K562 (cell line): ENCODE measurements around the gene CSE1L. TPM values are rescaled to one million over a fixed set of nuclear protein-coding genes. Genes with fewer than 3 reads are reported as not detected.

Experiments
- ATAC-seq: fragments of 200-7000 bp; cut with Tn5 transposase; 3 replicates; pipeline ENCODE4 v1.9.1; 2020; ENCODE audit warnings: moderate library complexity
- BruUV-seq: library from RNA; stranded (reverse); fragments of 400-500 nt; replicated peaks from 2 replicates; lab custom pipeline; 2021; lab: Mats Ljungman, UMichigan
- CTCF ChIA-PET: fragments of 300-600 bp; formaldehyde crosslinking; extraction: SDS; loops from one replicate; lab custom pipeline; 2021; ENCODE audit warnings: low intra/inter-chr PET ratio; lab: Yijun Ruan, JAX
- POLR2A ChIA-PET: fragments of 300-600, 350-650 bp; sonication (Branson Sonifier 250); formaldehyde crosslinking; extraction: SDS; loops from one replicate; lab custom pipeline; 2021; ENCODE audit warnings: antibody characterized with exemption, inconsistent platforms; lab: Yijun Ruan, JAX
- DNase-seq, 4 experiments: peaks; one replicate each; pipeline versions ENCODE4 v3.0.0 to v3.0.0-alpha.2; 2011 to 2018; ENCODE audit warnings: low spot score in 3 of 4, mixed read lengths in 3 of 4; ENCODE audit errors: extremely low read depth in 1 of 4
- FAIRE-seq: peaks from 2 replicates; lab custom pipeline; 2011; peaks lifted over from hg19 to GRCh38; lab: Jason Lieb, UNC
- H2AFZ ChIP-seq: 2 replicates; pipeline ENCODE4 v1.6.0; 2011; ENCODE audit warnings: low read depth, low read length, control low read depth, inconsistent platforms
- H3K27ac ChIP-seq: fragments of 200-600 bp; 3 replicates; pipeline ENCODE4 v1.8.0; 2011; ENCODE audit warnings: low read depth, mild to moderate bottlenecking, control low read depth, inconsistent platforms, low read length, moderate library complexity, mixed read lengths; ENCODE audit errors: extremely low read depth
- H3K27me3 ChIP-seq, 2 experiments: fragments of 300-600 bp in 1 of 2; 2 replicates in 1 of 2; 3 replicates in 1 of 2; pipeline versions ENCODE4 v1.6.0 to v1.8.0; 2011; ENCODE audit warnings: inconsistent platforms in 2 of 2, low read length in 2 of 2, mild to moderate bottlenecking in 1 of 2, mixed read lengths in 1 of 2, moderate library complexity in 1 of 2; ENCODE audit not compliant: control insufficient read depth in 2 of 2, insufficient read depth in 2 of 2
- H3K36me3 ChIP-seq: fragments of 300-600 bp; 3 replicates; pipeline ENCODE4 v1.8.0; 2011; ENCODE audit warnings: mild to moderate bottlenecking, low read length, inconsistent platforms; ENCODE audit not compliant: control insufficient read depth, insufficient read depth
- H3K4me1 ChIP-seq, 2 experiments: fragments of 200-600 bp in 1 of 2; replicated peaks in 1 of 2; 2 replicates in 1 of 2; 3 replicates in 1 of 2; pipeline versions ENCODE4 v1.5.1 to v1.8.0; 2011; ENCODE audit warnings: inconsistent platforms in 2 of 2, low read length in 2 of 2, mild to moderate bottlenecking in 1 of 2, mixed read lengths in 1 of 2, moderate library complexity in 1 of 2; ENCODE audit not compliant: control insufficient read depth in 2 of 2, insufficient read depth in 2 of 2
- H3K4me2 ChIP-seq: 2 replicates; pipeline ENCODE4 v1.6.1; 2011; ENCODE audit warnings: low read length, control low read depth, inconsistent platforms, mixed read lengths; ENCODE audit not compliant: insufficient read depth
- H3K4me3 ChIP-seq: fragments of 200-600 bp; sonication (generic), shearing (Covaris generic); 2 replicates; pipeline ENCODE4 v1.5.1; 2016; ENCODE audit warnings: control low read depth, inconsistent platforms
- H3K79me2 ChIP-seq: fragments of 200-600 bp; 3 replicates; pipeline ENCODE4 v1.8.0; 2011; ENCODE audit warnings: low read length, inconsistent platforms; ENCODE audit not compliant: control insufficient read depth, insufficient read depth
- H3K9ac ChIP-seq, 2 experiments: 2 replicates each; pipeline versions ENCODE4 v1.6.0 to v1.6.1; 2011; ENCODE audit warnings: low read depth in 2 of 2, low read length in 2 of 2, control low read depth in 1 of 2, inconsistent platforms in 1 of 2, mild to moderate bottlenecking in 1 of 2, mixed read lengths in 1 of 2; ENCODE audit not compliant: insufficient read depth in 1 of 2
- H3K9me1 ChIP-seq: one replicate; pipeline ENCODE4 v1.6.0; 2011; ENCODE audit warnings: inconsistent platforms, mild to moderate bottlenecking, low read length, moderate library complexity; ENCODE audit not compliant: control insufficient read depth, insufficient read depth
- H3K9me3 ChIP-seq: replicated peaks from 2 replicates; pipeline ENCODE4 v1.5.1; 2011; ENCODE audit warnings: low read depth, low read length, inconsistent platforms; ENCODE audit not compliant: control insufficient read depth, insufficient read depth
- H4K20me1 ChIP-seq: replicated peaks from 2 replicates; pipeline ENCODE4 v1.6.1; 2011; ENCODE audit warnings: low read length, inconsistent platforms, mixed read lengths; ENCODE audit not compliant: control insufficient read depth, insufficient read depth
- CBX1 ChIP-seq: sonication (generic); IDR thresholded peaks from 2 replicates; pipeline ENCODE4 v1.6.1; 2016; ENCODE audit warnings: antibody characterized with exemption, low read depth, mild to moderate bottlenecking
- CREB5 ChIP-seq: fragments of 250-450 bp; sonication (Bioruptor Pico); IDR thresholded peaks from 2 replicates; pipeline ENCODE4 v1.5.0; 2020; ENCODE audit warnings: mild to moderate bottlenecking
- DDX20 ChIP-seq: fragments of 450-650 bp; IDR thresholded peaks from 2 replicates; pipeline ENCODE4 v1.6.1; 2016; ENCODE audit warnings: missing genetic modification characterization, low read depth, mild to moderate bottlenecking, missing compliant biosample characterization, moderate library complexity
- KDM1A ChIP-seq, 2 experiments: fragments of 450-650 bp; IDR thresholded peaks; 2 replicates each; pipeline ENCODE4 v1.6.1; 2016; ENCODE audit warnings: mild to moderate bottlenecking in 2 of 2
- PBX2 ChIP-seq, 2 experiments: IDR thresholded peaks in 1 of 2; conservative IDR thresholded peaks in 1 of 2; 2 replicates each; pipeline ENCODE4 v1.6.1; 2016; ENCODE audit warnings: low read depth in 2 of 2, mild to moderate bottlenecking in 1 of 2, missing compliant biosample characterization in 1 of 2, missing genetic modification characterization in 1 of 2, moderate library complexity in 1 of 2
- RBBP5 ChIP-seq: fragments of 200-600 bp; sonication (generic); IDR thresholded peaks from 2 replicates; pipeline ENCODE4 v1.6.1; 2012; ENCODE audit warnings: borderline replicate concordance, mild to moderate bottlenecking, low read length, control low read depth, inconsistent platforms; ENCODE audit not compliant: insufficient read depth, poor library complexity, severe bottlenecking
- RBFOX2 ChIP-seq: fragments of 200-400 bp; formaldehyde crosslinking; IDR thresholded peaks from 2 replicates; pipeline ENCODE4 v1.6.1; 2017; ENCODE audit warnings: low read depth, mild to moderate bottlenecking, low read length, moderate library complexity
- RBM39 ChIP-seq: fragments of 200-400 bp; formaldehyde crosslinking; optimal IDR thresholded peaks from 2 replicates; pipeline ENCODE3; 2018; ENCODE audit warnings: low read depth, low read length
- SOX6 ChIP-seq: fragments of 450-650 bp; IDR thresholded peaks from 2 replicates; pipeline ENCODE4 v1.6.1; 2014; ENCODE audit warnings: mild to moderate bottlenecking
- TCF3 ChIP-seq: sonication (generic); formaldehyde crosslinking; IDR thresholded peaks from 2 replicates; pipeline ENCODE4 v1.4.0; 2020; ENCODE audit warnings: mild to moderate bottlenecking, missing genetic modification reagents
- TCFL5 ChIP-seq: fragments of 250-450 bp; sonication (Bioruptor Pico); conservative IDR thresholded peaks from 2 replicates; pipeline ENCODE4 v1.6.1; 2021; ENCODE audit warnings: mild to moderate bottlenecking, moderate library complexity, matching md5 sums
- TGIF2 ChIP-seq: sonication (generic); formaldehyde crosslinking; IDR thresholded peaks from 2 replicates; pipeline ENCODE4 v1.8.1; 2022; ENCODE audit warnings: mild to moderate bottlenecking, missing genetic modification reagents, moderate library complexity
- WGBS: fragments of 100-300 bp; shearing (Covaris generic); methylation state at CpG from one replicate; pipeline ENCODE4 v1.1.6; 2016; ENCODE audit warnings: low coverage, mixed read lengths; ENCODE audit not compliant: insufficient coverage; ENCODE audit errors: missing lambda C conversion rate; 5-methylcytosine and 5-hydroxymethylcytosine counted together
- in situ Hi-C: fragments of 300-500 bp; cut with MboI; formaldehyde crosslinking; loops from 4 replicates; pipeline ENCODE4 v1.15.0; 2018; ENCODE audit warnings: inconsistent platforms, mixed read lengths
- intact Hi-C: fragments of 100-400 bp; cut with micrococcal nuclease; formaldehyde crosslinking; loops from 2 replicates; pipeline ENCODE4 v1.14.2; 2022
- polyA plus RNA-seq, 8 experiments: library from polyadenylated mRNA; depleted of rRNA in 4 of 8; stranded (reverse) in 5 of 8; unstranded in 3 of 8; fragments of >200 nt; fragmentation: Nextera tagmentation in 2 of 8; fragmentation: Illumina TruSeq in 1 of 8; extraction: Ambion mirVana in 2 of 8; extraction: Trizol in 1 of 8; gene quantifications; 2 replicates each; pipeline versions ENCODE4 v1.2.1 to v1.2.3, GENCODE V29; 2011 to 2014; ENCODE audit warnings: inconsistent platforms in 1 of 8, missing spikeins in 1 of 8
- total RNA-seq, 7 experiments: library from RNA; depleted of rRNA in 6 of 7; stranded (reverse); fragments of >200 nt in 6 of 7; fragmentation: Illumina TruSeq in 2 of 7; extraction: Trizol in 2 of 7; gene quantifications; 2 replicates each; pipeline versions ENCODE4 v1.2.1 to v1.2.3, GENCODE V29; 2011 to 2021; ENCODE audit warnings: low replicate concordance in 1 of 7
- TF ChIP-seq, protein P1 (sequence below): fragments of 450-650 bp; IDR thresholded peaks from 2 replicates; pipeline ENCODE4 v1.6.1; 2018; ENCODE audit warnings: mild to moderate bottlenecking, low read depth; ENCODE audit not compliant: partially characterized antibody
- TF ChIP-seq, protein P2 (sequence below): fragments of 250-450 bp; sonication (Bioruptor Pico); IDR thresholded peaks from 2 replicates; pipeline ENCODE4 v1.5.0; 2021

The CSE1L gene
- total and polyA plus RNA-seq, 9 of the 15 experiments (the other 6 are each of a cell fraction or from before 2014, with no cell fraction given) = 138 to 280 (median 209) TPM

GRCh38 chr20:49132995-49133478 is 86.9 kb downstream of the CSE1L start:
- ATAC-seq (peak; percentile 82), DNase-seq (peak; percentile 30 to 66 (median 38)), FAIRE-seq (no peak)
- Histone ChIP-seq H4K20me1 (no peaks in the 10 kb centered on the region; the same call in 1 of the 2 replicates), H3K4me1 (peaks cover 3 to 6% of the 10 kb centered on the region in 2 experiments; a peak in 2 of 5 replicates), H3K27ac (no peak overlapping the region), H3K27me3 (no peaks in the 10 kb centered on the region), H2AFZ (no peak overlapping the region), H3K9me1 (no peaks in the 10 kb centered on the region), H3K9me3 (no peaks in the 10 kb centered on the region), H3K4me3 (no peak overlapping the region), H3K4me2 (no peak overlapping the region), H3K9ac (no peak overlapping the region), H3K79me2 (no peaks in the 10 kb centered on the region), H3K36me3 (peaks cover 67% of the 10 kb centered on the region)
- WGBS = 60% methylated on average over 5 of the region's 5 CpGs
- POLR2A ChIA-PET = interaction anchor here (0.5 to 1.2 kb wide), 6 partner anchors 10 to 815 kb away, joined by 3 to 4 read pairs (median 3); no protein-coding TSS in a partner anchor
- no TSS peak for BruUV-seq
- intact Hi-C loops = loop anchor here (1.0 kb wide), 2 partner anchors 84 to 190 kb away; no protein-coding TSS in a partner anchor
- CTCF ChIA-PET = interaction anchor here (0.6 to 3.0 kb wide), 3 partner anchors 84 to 190 kb away, joined by 3 to 15 read pairs (median 6); partner anchors contain the start of gene ZNFX1
- in situ Hi-C loops = loop anchor here (5.0 kb wide), 1 partner anchor 84 kb away; the partner anchor contains the start of gene DDX27
- TF ChIP-seq PBX2 (CRISPR knock-in tag; IDR thresholded peaks at IDR 0.05; ENCODE audit: low read depth) = no peak
- TF ChIP-seq PBX2 (tag; conservative IDR thresholded peaks at IDR 0.05; ENCODE audit: low read depth) = no peak
- TF ChIP-seq DDX20 (tag) = no peak
- no peak for TF ChIP-seq SOX6
- TF ChIP-seq TCF3 (CRISPR knock-in tag) = no peak
- TF ChIP-seq KDM1A (IDR thresholded peaks at IDR 0.05) = peak; percentile 71 to 73
- no peak for TF ChIP-seq TCFL5
- TF ChIP-seq RBBP5 = no peak
- TF ChIP-seq, protein P1, sequence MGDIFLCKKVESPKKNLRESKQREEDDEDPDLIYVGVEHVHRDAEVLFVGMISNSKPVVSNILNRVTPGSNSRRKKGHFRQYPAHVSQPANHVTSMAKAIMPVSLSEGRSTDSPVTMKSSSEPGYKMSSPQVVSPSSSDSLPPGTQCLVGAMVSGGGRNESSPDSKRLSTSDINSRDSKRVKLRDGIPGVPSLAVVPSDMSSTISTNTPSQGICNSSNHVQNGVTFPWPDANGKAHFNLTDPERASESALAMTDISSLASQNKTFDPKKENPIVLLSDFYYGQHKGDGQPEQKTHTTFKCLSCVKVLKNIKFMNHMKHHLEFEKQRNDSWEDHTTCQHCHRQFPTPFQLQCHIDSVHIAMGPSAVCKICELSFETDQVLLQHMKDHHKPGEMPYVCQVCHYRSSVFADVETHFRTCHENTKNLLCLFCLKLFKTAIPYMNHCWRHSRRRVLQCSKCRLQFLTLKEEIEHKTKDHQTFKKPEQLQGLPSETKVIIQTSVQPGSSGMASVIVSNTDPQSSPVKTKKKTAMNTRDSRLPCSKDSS = no peak
- TF ChIP-seq RBM39 = no peak
- TF ChIP-seq, protein P2, sequence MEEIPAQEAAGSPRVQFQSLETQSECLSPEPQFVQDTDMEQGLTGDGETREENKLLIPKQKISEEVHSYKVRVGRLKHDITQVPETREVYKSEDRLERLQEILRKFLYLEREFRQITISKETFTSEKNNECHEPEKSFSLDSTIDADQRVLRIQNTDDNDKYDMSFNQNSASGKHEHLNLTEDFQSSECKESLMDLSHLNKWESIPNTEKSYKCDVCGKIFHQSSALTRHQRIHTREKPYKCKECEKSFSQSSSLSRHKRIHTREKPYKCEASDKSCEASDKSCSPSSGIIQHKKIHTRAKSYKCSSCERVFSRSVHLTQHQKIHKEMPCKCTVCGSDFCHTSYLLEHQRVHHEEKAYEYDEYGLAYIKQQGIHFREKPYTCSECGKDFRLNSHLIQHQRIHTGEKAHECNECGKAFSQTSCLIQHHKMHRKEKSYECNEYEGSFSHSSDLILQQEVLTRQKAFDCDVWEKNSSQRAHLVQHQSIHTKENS (CRISPR knock-in tag) = no peak
- TF ChIP-seq CREB5 (CRISPR knock-in tag) = no peak
- no peak for TF ChIP-seq RBFOX2
- TF ChIP-seq CBX1 = no peak
- TF ChIP-seq TGIF2 (CRISPR knock-in tag) = no peak
